IMR-90 (cell line): ENCODE measurements around the gene ING3. TPM values are rescaled to one million over a fixed set of nuclear protein-coding genes. Genes with fewer than 3 reads are reported as not detected.

ENCODE experiments used
- ATAC-seq: fragments of 200-7000 bp; cut with Tn5 transposase; 2 replicates; pipeline ENCODE4 v1.9.1; 2020; ENCODE audit warnings: low read depth, mild to moderate bottlenecking, moderate library complexity
- BruUV-seq: library from RNA; stranded (reverse); fragments of 400-500 nt; replicated peaks from 2 replicates; lab custom pipeline; 2021; lab: Mats Ljungman, UMichigan
- CTCF ChIA-PET: fragments of 300-600 bp; formaldehyde crosslinking; extraction: SDS; loops from one replicate; lab custom pipeline; 2021; ENCODE audit warnings: antibody characterized with exemption; lab: Yijun Ruan, JAX
- POLR2A ChIA-PET: fragments of 300-600 bp; sonication (Branson Sonifier 250); formaldehyde crosslinking; loops from one replicate; lab custom pipeline; 2022; ENCODE audit warnings: antibody characterized with exemption; ENCODE audit not compliant: unreplicated experiment; lab: Charles Lee
- DNase-seq: peaks from one replicate; pipeline ENCODE4 v3.0.0; 2013
- H2AFZ ChIP-seq: replicated peaks from 2 replicates; pipeline ENCODE3; 2013; ENCODE audit warnings: low read length, mild to moderate bottlenecking; ENCODE audit not compliant: poor library complexity
- H2AK5ac ChIP-seq: 2 replicates; pipeline ENCODE4 v1.6.1; 2013; ENCODE audit warnings: low read depth, low read length, inconsistent platforms
- H2AK9ac ChIP-seq: replicated peaks from 2 replicates; pipeline ENCODE3; 2013; ENCODE audit warnings: mild to moderate bottlenecking, low read depth, low read length, moderate library complexity; ENCODE audit not compliant: poor library complexity
- H2BK120ac ChIP-seq: 2 replicates; pipeline ENCODE4 v1.6.1; 2013; ENCODE audit warnings: low read depth, low read length, inconsistent platforms
- H2BK15ac ChIP-seq: 3 replicates; pipeline ENCODE4 v1.6.1; 2013; ENCODE audit warnings: low read depth, low read length, inconsistent platforms
- H2BK20ac ChIP-seq: 2 replicates; pipeline ENCODE4 v1.6.1; 2013; ENCODE audit warnings: low read depth, mild to moderate bottlenecking, inconsistent platforms, low read length, moderate library complexity
- H2BK5ac ChIP-seq: 2 replicates; pipeline ENCODE4 v1.6.1; 2013; ENCODE audit warnings: mild to moderate bottlenecking, low read depth, low read length, inconsistent platforms; ENCODE audit not compliant: poor library complexity, severe bottlenecking
- H3K14ac ChIP-seq: replicated peaks from 2 replicates; pipeline ENCODE4 v1.6.1; 2013; ENCODE audit warnings: low read depth, low read length, inconsistent platforms
- H3K18ac ChIP-seq: 2 replicates; pipeline ENCODE4 v1.6.1; 2013; ENCODE audit warnings: low read depth, low read length, control low read depth
- H3K23ac ChIP-seq: 2 replicates; pipeline ENCODE4 v1.6.1; 2013; ENCODE audit warnings: low read depth, low read length, inconsistent platforms
- H3K27ac ChIP-seq: 2 replicates; pipeline ENCODE4 v1.5.1; 2013; ENCODE audit warnings: mild to moderate bottlenecking, control low read depth, low read length; ENCODE audit not compliant: insufficient read depth
- H3K27me3 ChIP-seq: 2 replicates; pipeline ENCODE4 v1.6.1; 2013; ENCODE audit warnings: low read length; ENCODE audit not compliant: control insufficient read depth, insufficient read depth
- H3K36me3 ChIP-seq: 2 replicates; pipeline ENCODE4 v1.6.1; 2013; ENCODE audit warnings: low read length, mixed read lengths; ENCODE audit not compliant: control insufficient read depth, insufficient read depth
- H3K4ac ChIP-seq: 2 replicates; pipeline ENCODE4 v1.6.1; 2013; ENCODE audit warnings: low read depth, low read length, inconsistent platforms
- H3K4me1 ChIP-seq: 2 replicates; pipeline ENCODE4 v1.6.1; 2013; ENCODE audit warnings: low read length, mixed read lengths; ENCODE audit not compliant: control insufficient read depth, insufficient read depth
- H3K4me2 ChIP-seq: 2 replicates; pipeline ENCODE4 v1.6.1; 2013; ENCODE audit warnings: low read depth, mild to moderate bottlenecking, control low read depth, low read length, moderate library complexity
- H3K4me3 ChIP-seq: 2 replicates; pipeline ENCODE4 v1.5.1; 2013; ENCODE audit warnings: low read depth, mild to moderate bottlenecking, control low read depth, low read length, moderate library complexity; ENCODE audit not compliant: insufficient read depth
- H3K56ac ChIP-seq: 2 replicates; pipeline ENCODE4 v1.6.1; 2013; ENCODE audit warnings: low read length, inconsistent platforms; ENCODE audit not compliant: insufficient read depth; ENCODE audit errors: extremely low read depth
- H3K79me1 ChIP-seq, 2 experiments: 2 replicates each; pipeline ENCODE4 v1.6.1; 2013; ENCODE audit warnings: low read length in 2 of 2, inconsistent platforms in 1 of 2, low read depth in 1 of 2
- H3K9ac ChIP-seq: 2 replicates; pipeline ENCODE4 v1.6.1; 2013; ENCODE audit warnings: low read depth, low read length, control low read depth
- H3K9me1 ChIP-seq: 2 replicates; pipeline ENCODE4 v1.6.1; 2013; ENCODE audit warnings: low read length, inconsistent platforms; ENCODE audit not compliant: insufficient read depth
- H3K9me3 ChIP-seq: 2 replicates; pipeline ENCODE4 v1.6.1; 2013; ENCODE audit warnings: low read length; ENCODE audit not compliant: control insufficient read depth, insufficient read depth
- H4K20me1 ChIP-seq: 2 replicates; pipeline ENCODE4 v1.6.1; 2013; ENCODE audit warnings: low read length, inconsistent platforms; ENCODE audit not compliant: insufficient read depth
- H4K5ac ChIP-seq: 2 replicates; pipeline ENCODE4 v1.6.1; 2013; ENCODE audit warnings: mild to moderate bottlenecking, low read depth, low read length, control low read depth
- H4K8ac ChIP-seq, 2 experiments: 2 replicates each; pipeline ENCODE4 v1.6.1; 2013; ENCODE audit warnings: low read depth in 2 of 2, low read length in 2 of 2, control low read depth in 1 of 2, inconsistent platforms in 1 of 2
- H4K91ac ChIP-seq: 2 replicates; pipeline ENCODE4 v1.6.1; 2013; ENCODE audit warnings: low read depth, low read length, inconsistent platforms; ENCODE audit not compliant: insufficient read depth
- BHLHE40 ChIP-seq: fragments of 150-350 bp; IDR thresholded peaks from 2 replicates; pipeline ENCODE4 v1.6.1; 2016; ENCODE audit warnings: mild to moderate bottlenecking, low read depth, low read length
- CEBPB ChIP-seq: IDR thresholded peaks from 2 replicates; pipeline ENCODE4 v1.6.1; 2012; ENCODE audit warnings: low read depth, low read length, improper control_type of control experiment
- FOS ChIP-seq: fragments of 150-350 bp; IDR thresholded peaks from 2 replicates; pipeline ENCODE4 v1.6.1; 2016; ENCODE audit warnings: low read depth, low read length
- MAZ ChIP-seq: IDR thresholded peaks from 2 replicates; pipeline ENCODE4 v1.6.1; 2012; ENCODE audit warnings: low read depth, mild to moderate bottlenecking, low read length, improper control_type of control experiment, moderate library complexity, borderline replicate concordance
- MXI1 ChIP-seq: IDR thresholded peaks from 2 replicates; pipeline ENCODE4 v1.6.1; 2012; ENCODE audit warnings: low read depth, mild to moderate bottlenecking, low read length, moderate library complexity, borderline replicate concordance
- NFE2L2 ChIP-seq: fragments of 150-350 bp; IDR thresholded peaks from 2 replicates; pipeline ENCODE4 v1.6.1; 2016; ENCODE audit warnings: low read depth, mild to moderate bottlenecking, low read length
- SMC3 ChIP-seq: fragments of 150-350 bp; IDR thresholded peaks from 2 replicates; pipeline ENCODE4 v1.6.1; 2016; ENCODE audit warnings: low read depth, mild to moderate bottlenecking, antibody characterized with exemption, low read length, moderate library complexity
- WGBS, 2 experiments: methylation state at CpG; one replicate each; pipeline versions ENCODE4 v1.1.5 to v1.1.7; 2013; ENCODE audit warnings: missing lambda C conversion rate in 2 of 2; ENCODE audit not compliant: insufficient read length in 1 of 2; ENCODE audit errors: extremely low coverage in 2 of 2; 5-methylcytosine and 5-hydroxymethylcytosine counted together
- dilution Hi-C: fragments of 300-500 bp; cut with HindIII; formaldehyde crosslinking; loops from one replicate; pipeline ENCODE4 v1.14.3; 2018; ENCODE audit warnings: low sequenced_read_pairs; ENCODE audit not compliant: unreplicated experiment
- in situ Hi-C: fragments of 300-500 bp; cut with MboI; formaldehyde crosslinking; loops from 3 replicates; pipeline ENCODE4 v1.14.3; 2019; ENCODE audit warnings: low sequenced_read_pairs, inconsistent platforms, mixed read lengths
- intact Hi-C: fragments of 100-400 bp; cut with micrococcal nuclease; formaldehyde crosslinking; loops from 2 replicates; pipeline ENCODE4 v1.10.0; 2022
- polyA plus RNA-seq, 3 experiments: library from polyadenylated mRNA; depleted of rRNA; stranded (reverse); fragments of >200 nt; gene quantifications; 2 replicates each; pipeline ENCODE4 v1.2.3, GENCODE V29; 2012; ENCODE audit warnings: low replicate concordance in 1 of 3
- total RNA-seq: library from RNA; depleted of rRNA; stranded (reverse); fragments of >200 nt; gene quantifications from 2 replicates; pipeline ENCODE4 v1.2.3, GENCODE V29; 2012

The ING3 gene
- total and polyA plus RNA-seq, 2 of the 4 experiments (the other 2 are of a cell fraction), result 7.2 to 11.3 TPM

DNA sequence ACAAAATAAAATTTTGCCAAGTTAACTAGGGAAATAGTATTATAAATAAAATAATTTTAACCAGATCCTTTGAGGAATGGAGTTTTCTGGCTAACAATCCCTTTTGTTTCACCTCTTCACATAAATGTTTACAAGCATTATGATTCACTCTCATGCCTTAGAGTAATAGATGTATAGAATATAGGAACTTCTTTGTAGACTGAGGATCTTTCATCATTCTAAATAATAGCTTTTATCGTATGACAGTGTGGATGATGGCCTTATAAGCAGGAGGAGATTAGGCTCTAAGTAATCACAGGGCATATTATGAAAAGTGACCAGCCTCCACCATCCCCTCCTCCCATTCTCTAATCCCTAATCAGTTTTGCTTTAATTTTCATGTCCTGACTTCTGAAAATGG is 13.5 kb downstream of the ING3 start:
- TF ChIP-seq FOS (no peak), SMC3 (no peak), CEBPB (no peak), MAZ (no peak), MXI1 (no peak), BHLHE40 (no peak), NFE2L2 (no peak)
- ChIA-PET POLR2A (no interaction called here), CTCF (no interaction called here)
- ATAC-seq (no peak), DNase-seq (no peak)
- no peaks in the 10 kb centered on the region for H3K27me3 ChIP-seq
- in situ Hi-C loops (no loop called here), dilution Hi-C loops (no loop called here), intact Hi-C loops (no loop called here)
- no peak overlapping the region for H3K27ac ChIP-seq
- H2AK9ac ChIP-seq, result no peak overlapping the region
- no peak overlapping the region for H2BK20ac ChIP-seq
- no peak overlapping the region for H3K56ac ChIP-seq
- H3K4me3 ChIP-seq, result no peak overlapping the region
- no peak overlapping the region for H2AK5ac ChIP-seq
- 0 out of 2 replicates have a peak, but pooled peaks cover 3% of the 10 kb centered on the region for H3K4me1 ChIP-seq
- no TSS peak for BruUV-seq
- H3K9me1 ChIP-seq, result peaks cover 6% of the 10 kb centered on the region
- H2BK5ac ChIP-seq, result no peak overlapping the region
- H3K9me3 ChIP-seq, result no peaks in the 10 kb centered on the region
- no peak overlapping the region for H3K4ac ChIP-seq
- no peak overlapping the region for H2BK15ac ChIP-seq
- H3K36me3 ChIP-seq, result peaks cover 16% of the 10 kb centered on the region
- no peak overlapping the region for H2AFZ ChIP-seq
- H3K14ac ChIP-seq, result no peak overlapping the region
- H3K79me1 ChIP-seq, result peaks cover 3 to 5% of the 10 kb centered on the region in 2 experiments
- H2BK120ac ChIP-seq, result no peak overlapping the region
- no peak overlapping the region for H3K4me2 ChIP-seq
- no peak overlapping the region for H3K9ac ChIP-seq
- H3K23ac ChIP-seq, result no peak overlapping the region
- no peak overlapping the region for H4K5ac ChIP-seq
- H3K18ac ChIP-seq, result no peak overlapping the region
- H4K91ac ChIP-seq, result no peak overlapping the region
- peaks cover under 1% of the 10 kb centered on the region; the same call in 1 of the 2 replicates for H4K20me1 ChIP-seq
- no CpG with 5 or more reads among the region's 1 CpG for WGBS, 2 experiments
- no peak overlapping the region for H4K8ac ChIP-seq
